VCaP (cell line): ENCODE data around the gene NECTIN4.

ENCODE experiments used
- H3K27ac ChIP-seq: fragments of 450-650 bp; 2 replicates; pipeline ENCODE4 v1.5.1; 2017
- TF ChIP-seq, protein P1 (sequence below): fragments of 450-650 bp; conservative IDR thresholded peaks from 2 replicates; pipeline ENCODE4 v1.5.1; 2017; ENCODE audit warnings: mild to moderate bottlenecking, moderate library complexity

NECTIN4 gene

DNA sequence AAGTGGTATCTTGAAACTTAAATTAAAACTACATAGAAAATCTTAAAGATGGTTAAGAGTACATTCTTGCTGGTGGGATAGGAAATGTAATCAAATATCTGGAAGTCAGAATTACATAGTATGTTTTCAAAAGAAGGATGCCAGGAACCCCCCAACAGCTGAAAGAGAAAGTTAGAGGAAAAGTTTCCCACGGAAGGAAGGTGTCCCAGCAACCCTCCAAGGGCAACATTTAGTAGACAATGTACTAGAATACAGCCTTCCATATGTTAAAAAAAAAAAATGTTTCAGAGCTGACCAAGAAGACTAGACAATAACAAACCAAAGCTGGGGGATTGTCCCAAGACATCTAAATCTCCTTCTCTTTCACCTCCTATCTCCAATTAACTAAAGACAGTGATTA, 40.9 kb upstream of the NECTIN4 start:
- TF ChIP-seq, protein P1, sequence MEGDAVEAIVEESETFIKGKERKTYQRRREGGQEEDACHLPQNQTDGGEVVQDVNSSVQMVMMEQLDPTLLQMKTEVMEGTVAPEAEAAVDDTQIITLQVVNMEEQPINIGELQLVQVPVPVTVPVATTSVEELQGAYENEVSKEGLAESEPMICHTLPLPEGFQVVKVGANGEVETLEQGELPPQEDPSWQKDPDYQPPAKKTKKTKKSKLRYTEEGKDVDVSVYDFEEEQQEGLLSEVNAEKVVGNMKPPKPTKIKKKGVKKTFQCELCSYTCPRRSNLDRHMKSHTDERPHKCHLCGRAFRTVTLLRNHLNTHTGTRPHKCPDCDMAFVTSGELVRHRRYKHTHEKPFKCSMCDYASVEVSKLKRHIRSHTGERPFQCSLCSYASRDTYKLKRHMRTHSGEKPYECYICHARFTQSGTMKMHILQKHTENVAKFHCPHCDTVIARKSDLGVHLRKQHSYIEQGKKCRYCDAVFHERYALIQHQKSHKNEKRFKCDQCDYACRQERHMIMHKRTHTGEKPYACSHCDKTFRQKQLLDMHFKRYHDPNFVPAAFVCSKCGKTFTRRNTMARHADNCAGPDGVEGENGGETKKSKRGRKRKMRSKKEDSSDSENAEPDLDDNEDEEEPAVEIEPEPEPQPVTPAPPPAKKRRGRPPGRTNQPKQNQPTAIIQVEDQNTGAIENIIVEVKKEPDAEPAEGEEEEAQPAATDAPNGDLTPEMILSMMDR, result no peak
- H3K27ac ChIP-seq, result no peak overlapping the region

DNA sequence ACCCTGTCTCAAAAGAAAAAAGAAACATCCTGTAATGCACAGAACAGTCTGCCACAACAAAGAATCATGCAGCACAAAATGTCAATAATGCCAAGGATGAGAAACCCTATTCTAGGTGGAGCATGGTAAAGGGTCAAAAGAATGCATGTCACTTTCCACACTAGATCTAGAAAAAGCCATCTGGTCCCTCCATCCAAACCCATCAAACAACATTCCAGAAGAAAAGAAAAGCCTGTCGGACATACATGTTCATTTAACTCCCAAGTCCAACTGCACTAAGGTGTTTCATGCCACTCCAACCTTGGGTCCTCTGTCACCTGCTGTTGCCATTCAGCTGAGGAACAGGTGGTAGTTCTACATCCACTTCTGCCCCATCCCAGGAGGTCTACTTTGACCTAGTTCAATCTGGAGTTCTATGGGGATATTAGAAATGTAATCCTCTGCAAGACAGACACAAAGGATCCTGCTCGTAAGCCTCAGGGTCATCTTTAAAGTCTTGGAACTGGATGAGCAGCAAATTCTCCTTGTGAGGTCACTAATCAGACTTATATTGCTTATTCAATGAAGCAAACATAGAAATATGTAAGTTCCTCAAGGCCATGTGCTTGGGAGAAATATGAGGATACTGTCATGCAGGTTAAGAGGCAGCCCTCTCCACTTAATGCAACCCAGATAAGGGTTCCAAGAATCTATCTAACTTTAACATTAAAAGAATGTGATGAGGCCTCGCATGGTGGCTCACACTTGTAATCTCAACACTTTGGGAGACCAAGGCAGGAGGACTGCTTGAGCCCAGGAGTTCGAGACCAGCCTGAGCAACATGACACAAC, 39.4 kb upstream of the NECTIN4 start:
- no peak overlapping the region for H3K27ac ChIP-seq
- TF ChIP-seq, protein P1, result no peak

DNA sequence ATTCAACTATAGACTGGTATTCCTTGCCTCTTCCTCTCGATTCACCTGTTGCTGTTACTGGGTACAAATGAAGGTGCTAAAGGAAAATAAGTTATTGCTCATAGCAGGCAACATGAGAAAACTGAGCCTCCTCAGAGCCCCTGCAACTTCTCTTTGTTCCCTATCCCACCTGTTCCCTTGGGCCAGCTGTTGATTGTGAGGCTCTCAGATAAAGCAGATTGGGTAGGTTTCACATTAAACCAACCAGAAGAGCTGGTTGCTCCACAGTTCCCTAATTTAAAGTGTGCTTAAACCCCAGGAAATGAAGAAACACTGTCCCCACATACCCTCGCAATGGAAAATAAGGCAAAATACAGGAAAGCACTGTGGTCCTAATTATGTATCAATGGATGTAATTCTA, 38.3 kb upstream of the NECTIN4 start:
- TF ChIP-seq, protein P1, result no peak

DNA sequence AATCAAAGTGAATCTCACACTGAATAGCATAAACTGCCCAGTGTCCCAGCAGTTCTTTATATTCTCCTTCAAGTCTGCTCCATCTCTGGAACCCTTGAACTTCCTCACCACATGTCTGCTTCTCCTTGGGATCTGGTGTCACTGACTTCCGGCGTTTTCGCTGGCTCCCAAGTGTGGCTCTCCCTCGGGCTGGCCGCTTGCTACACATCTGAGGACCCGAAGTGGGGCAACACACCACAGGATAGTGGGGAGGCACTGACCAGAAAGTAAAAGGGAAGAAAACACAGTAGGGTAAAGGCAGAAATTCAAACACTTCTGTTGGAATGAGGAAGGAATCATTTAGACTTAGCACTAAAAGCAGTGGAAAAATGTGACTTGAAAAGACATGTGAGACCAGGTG, 33.6 kb upstream of the NECTIN4 start:
- TF ChIP-seq, protein P1, result no peak
- no peak overlapping the region for H3K27ac ChIP-seq

More for the DNA sequence above, 38.3 kb upstream of the NECTIN4 start:
- H3K27ac ChIP-seq, result no peak overlapping the region

GRCh38 chr1:161121834-161122233, 32.5 kb upstream of the NECTIN4 start:
- H3K27ac ChIP-seq, result no peak overlapping the region
- TF ChIP-seq, protein P1, result no peak

- TF ChIP-seq, protein P1, result no peak
- no peak overlapping the region for H3K27ac ChIP-seq
Observed at GRCh38 chr1:161121042-161121650, 31.8 kb upstream of the NECTIN4 start.

- H3K27ac ChIP-seq, result peak overlapping the region; percentile 87
Observed at GRCh38 chr1:161119092-161119903, 29.9 kb upstream of the NECTIN4 start.

More at GRCh38 chr1:161119092-161119903, 29.9 kb upstream of the NECTIN4 start:
- TF ChIP-seq, protein P1, result peak; percentile 48
